ENCODE measurements around the gene PRPS1L1. TPM values are rescaled to one million over a fixed set of nuclear protein-coding genes. Genes with fewer than 3 reads are reported as not detected.

The PRPS1L1 gene
- total RNA-seq, 2 donors from 2014 or later: not detected

DNA sequence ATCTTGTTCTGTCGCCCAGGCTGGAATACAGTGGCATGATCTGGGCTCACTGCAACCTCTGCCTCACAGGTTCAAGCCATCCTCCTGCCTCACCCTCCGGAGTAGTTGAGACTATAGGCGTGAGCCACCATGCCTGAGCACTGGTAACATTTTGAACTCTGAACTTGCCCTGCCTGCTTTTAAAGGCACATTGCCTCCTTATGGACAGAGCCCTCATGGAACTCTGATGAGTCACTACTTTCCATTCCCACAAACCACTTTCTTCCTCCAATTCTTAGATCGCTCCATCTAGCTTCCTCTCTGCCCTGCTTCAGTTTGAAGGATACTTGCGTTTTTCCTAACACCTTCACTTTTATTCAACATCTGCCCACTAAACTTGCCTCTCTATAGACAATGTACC, 38.1 kb downstream of the PRPS1L1 start:
- DNase-seq (ENCODE audit: low spot score) (no peak), ATAC-seq (ENCODE audit: insufficient number of reproducible peaks, low FRiP score, low read depth) (no peak)
- Histone ChIP-seq H3K27me3 (replicated peaks; ENCODE audit: insufficient read depth) (no peaks in the 10 kb centered on the region), H3K36me3 (no peaks in the 10 kb centered on the region), H3K27ac (no peak overlapping the region), H3K4me3 (no peak overlapping the region), H3K4me1 (ENCODE audit: control insufficient read depth in 1 of 2, low read depth in 2 of 2) (no peaks in the 10 kb centered on the region), H3K9me3 (no peaks in the 10 kb centered on the region)
- TF ChIP-seq, protein P1, sequence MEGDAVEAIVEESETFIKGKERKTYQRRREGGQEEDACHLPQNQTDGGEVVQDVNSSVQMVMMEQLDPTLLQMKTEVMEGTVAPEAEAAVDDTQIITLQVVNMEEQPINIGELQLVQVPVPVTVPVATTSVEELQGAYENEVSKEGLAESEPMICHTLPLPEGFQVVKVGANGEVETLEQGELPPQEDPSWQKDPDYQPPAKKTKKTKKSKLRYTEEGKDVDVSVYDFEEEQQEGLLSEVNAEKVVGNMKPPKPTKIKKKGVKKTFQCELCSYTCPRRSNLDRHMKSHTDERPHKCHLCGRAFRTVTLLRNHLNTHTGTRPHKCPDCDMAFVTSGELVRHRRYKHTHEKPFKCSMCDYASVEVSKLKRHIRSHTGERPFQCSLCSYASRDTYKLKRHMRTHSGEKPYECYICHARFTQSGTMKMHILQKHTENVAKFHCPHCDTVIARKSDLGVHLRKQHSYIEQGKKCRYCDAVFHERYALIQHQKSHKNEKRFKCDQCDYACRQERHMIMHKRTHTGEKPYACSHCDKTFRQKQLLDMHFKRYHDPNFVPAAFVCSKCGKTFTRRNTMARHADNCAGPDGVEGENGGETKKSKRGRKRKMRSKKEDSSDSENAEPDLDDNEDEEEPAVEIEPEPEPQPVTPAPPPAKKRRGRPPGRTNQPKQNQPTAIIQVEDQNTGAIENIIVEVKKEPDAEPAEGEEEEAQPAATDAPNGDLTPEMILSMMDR (IDR thresholded peaks at IDR 0.05): no peak

DNA sequence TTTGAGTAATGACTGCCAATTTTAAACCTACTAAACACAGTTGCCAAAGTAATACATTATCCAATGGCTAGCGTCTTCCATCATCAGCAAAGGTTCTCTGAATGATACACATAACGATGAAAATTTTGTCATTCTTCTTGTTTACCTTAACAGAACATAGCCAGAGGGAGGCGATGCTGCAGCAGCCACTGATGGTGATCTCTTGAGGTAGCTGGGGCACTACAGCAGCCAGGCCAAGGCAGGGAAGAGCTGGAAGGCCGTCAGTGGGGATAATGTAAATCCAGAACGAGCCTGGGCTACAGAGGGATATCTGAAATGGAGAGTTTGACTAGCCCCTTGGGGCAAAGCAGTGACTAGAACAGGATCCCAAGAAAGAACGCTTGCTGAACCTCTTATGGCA, 38.8 kb downstream of the PRPS1L1 start:
- TF ChIP-seq, protein P1 (IDR thresholded peaks at IDR 0.05): no peak
- ATAC-seq (ENCODE audit: insufficient number of reproducible peaks, low FRiP score, low read depth): no peak
- H3K4me3 ChIP-seq: no peak overlapping the region
- H3K27ac ChIP-seq: no peak overlapping the region
- no peak for DNase-seq (ENCODE audit: low spot score)
- H3K9me3 ChIP-seq: no peaks in the 10 kb centered on the region
- H3K27me3 ChIP-seq (replicated peaks; ENCODE audit: insufficient read depth): no peaks in the 10 kb centered on the region
- H3K36me3 ChIP-seq: no peaks in the 10 kb centered on the region
- H3K4me1 ChIP-seq (ENCODE audit: control insufficient read depth in 1 of 2, low read depth in 2 of 2): no peaks in the 10 kb centered on the region

DNA sequence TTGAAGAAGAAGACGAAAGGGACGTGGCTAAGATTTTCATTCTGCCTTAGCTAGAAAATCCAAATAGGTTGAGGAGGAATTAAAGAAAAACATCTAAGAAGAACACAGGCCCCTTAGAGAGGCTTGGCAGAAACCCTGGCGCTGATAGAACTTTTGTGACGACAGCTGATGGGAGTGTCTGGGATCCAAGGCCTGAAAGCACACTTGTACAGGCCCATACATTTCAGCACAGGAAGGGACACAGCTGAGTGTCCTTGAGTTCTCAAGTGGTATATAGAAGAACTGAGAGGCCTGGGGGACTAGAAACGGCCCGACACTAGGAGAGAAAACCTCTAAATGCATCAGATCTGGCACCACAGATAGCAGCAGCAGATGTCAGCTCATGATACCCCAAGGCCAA, 39.5 kb downstream of the PRPS1L1 start:
- no peak overlapping the region for H3K4me3 ChIP-seq
- TF ChIP-seq, protein P1 (IDR thresholded peaks at IDR 0.05): no peak
- no peak overlapping the region for H3K27ac ChIP-seq
- DNase-seq (ENCODE audit: low spot score): no peak
- no peaks in the 10 kb centered on the region for H3K27me3 ChIP-seq (replicated peaks; ENCODE audit: insufficient read depth)
- no peaks in the 10 kb centered on the region for H3K4me1 ChIP-seq (ENCODE audit: control insufficient read depth in 1 of 2, low read depth in 2 of 2)
- no peaks in the 10 kb centered on the region for H3K9me3 ChIP-seq
- no peak for ATAC-seq (ENCODE audit: insufficient number of reproducible peaks, low FRiP score, low read depth)
- no peaks in the 10 kb centered on the region for H3K36me3 ChIP-seq

DNA sequence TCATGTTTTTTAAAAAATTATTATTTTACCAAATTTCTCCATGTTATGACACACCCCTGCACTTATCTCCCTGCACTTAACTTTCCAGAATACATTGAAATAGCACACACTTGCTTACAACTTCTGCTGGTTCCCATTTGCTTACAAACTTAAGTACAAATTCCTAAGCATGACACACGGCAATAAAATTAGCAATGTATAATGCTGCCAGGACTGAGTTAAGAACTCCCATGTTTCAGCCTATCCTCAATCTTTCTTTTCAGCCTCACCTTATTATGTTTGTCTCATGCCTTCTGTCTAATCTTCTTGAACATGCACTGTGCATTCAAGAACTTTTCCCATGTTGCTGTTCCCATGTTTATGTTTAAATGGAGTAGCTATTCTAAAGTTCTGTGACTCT, 40.8 kb downstream of the PRPS1L1 start:
- H3K4me3 ChIP-seq: no peak overlapping the region
- TF ChIP-seq, protein P1 (IDR thresholded peaks at IDR 0.05): no peak

DNA sequence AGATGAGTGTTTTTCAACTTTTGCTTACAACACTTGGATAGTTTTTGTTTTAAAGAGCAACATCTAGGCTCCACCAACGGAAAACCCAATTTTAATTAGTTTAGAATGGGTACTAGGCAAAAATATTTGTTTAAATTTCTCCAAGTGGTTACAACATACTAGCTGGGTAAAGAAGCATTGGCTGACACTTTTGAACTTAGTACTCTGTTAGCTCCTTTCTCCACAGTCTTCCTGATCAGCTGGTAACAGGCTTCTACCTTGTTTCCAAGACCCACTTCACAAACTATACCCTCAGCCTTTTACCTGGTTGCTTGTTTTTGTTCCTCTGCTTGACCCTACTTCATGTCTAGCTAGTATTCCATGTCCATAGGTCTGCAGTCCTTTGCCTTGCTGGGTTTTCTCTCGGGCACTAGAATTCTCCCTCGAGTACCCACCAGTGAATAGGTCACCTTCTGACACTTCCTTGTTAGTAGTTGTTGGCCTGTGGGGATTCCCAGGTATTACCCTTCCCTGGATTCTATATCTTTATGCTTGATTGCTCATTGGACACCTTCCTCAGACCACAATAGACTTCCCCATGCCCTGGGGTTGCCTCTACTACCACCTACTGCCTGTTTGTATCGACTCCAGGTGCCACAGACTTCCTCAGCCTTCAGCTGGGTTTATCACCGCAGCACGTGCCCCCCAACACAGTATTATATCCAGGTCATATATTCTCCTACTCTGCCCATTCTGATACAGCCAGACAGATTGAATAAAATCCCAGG, 42.0 kb downstream of the PRPS1L1 start:
- TF ChIP-seq, protein P1 (IDR thresholded peaks at IDR 0.05): no peak
- Histone ChIP-seq H3K36me3 (no peaks in the 10 kb centered on the region), H3K9me3 (no peaks in the 10 kb centered on the region), H3K4me3 (no peak overlapping the region), H3K27me3 (replicated peaks; ENCODE audit: insufficient read depth) (no peaks in the 10 kb centered on the region), H3K27ac (no peak overlapping the region), H3K4me1 (ENCODE audit: control insufficient read depth in 1 of 2, low read depth in 2 of 2) (no peaks in the 10 kb centered on the region)
- ATAC-seq (ENCODE audit: insufficient number of reproducible peaks, low FRiP score, low read depth): no peak
- DNase-seq (ENCODE audit: low spot score): no peak

More for the DNA sequence above, 40.8 kb downstream of the PRPS1L1 start:
- Histone ChIP-seq H3K4me1 (ENCODE audit: control insufficient read depth in 1 of 2, low read depth in 2 of 2) (no peaks in the 10 kb centered on the region), H3K27me3 (replicated peaks; ENCODE audit: insufficient read depth) (no peaks in the 10 kb centered on the region), H3K9me3 (no peaks in the 10 kb centered on the region), H3K36me3 (no peaks in the 10 kb centered on the region), H3K27ac (no peak overlapping the region)
- DNase-seq (ENCODE audit: low spot score) (no peak), ATAC-seq (ENCODE audit: insufficient number of reproducible peaks, low FRiP score, low read depth) (no peak)
